GM23338 (cell line): ENCODE results near the gene CDH12. TPM values are rescaled to one million over a fixed set of nuclear protein-coding genes. Genes with fewer than 3 reads are reported as not detected.

Experiments
- ATAC-seq: fragments of 200-7000 bp; cut with Tn5 transposase; 3 replicates; pipeline ENCODE4 v1.9.1; 2020
- DNase-seq: peaks from one replicate; pipeline ENCODE4 v3.0.0-alpha.2; 2015; ENCODE audit warnings: low spot score
- H2AFZ ChIP-seq: fragments of 200-600 bp; sonication (generic); 2 replicates; pipeline ENCODE4 v1.8.0; 2016; ENCODE audit warnings: antibody characterized with exemption, mild to moderate bottlenecking, moderate library complexity
- H3F3A ChIP-seq: fragments of 200-600 bp; sonication (generic); replicated peaks from 2 replicates; pipeline ENCODE4 v1.8.0; 2017; ENCODE audit warnings: antibody characterized with exemption, mixed run types, low read depth
- H3K27ac ChIP-seq: fragments of 200-600 bp; sonication (generic); 2 replicates; pipeline ENCODE4 v1.6.1; 2016; ENCODE audit warnings: low read depth
- H3K27me3 ChIP-seq: fragments of 200-600 bp; sonication (generic); 2 replicates; pipeline ENCODE4 v1.8.0; 2016; ENCODE audit warnings: mild to moderate bottlenecking, mixed run types, moderate library complexity; ENCODE audit not compliant: insufficient read depth
- H3K36me3 ChIP-seq: fragments of 200-600 bp; sonication (generic); 2 replicates; pipeline ENCODE4 v1.8.0; 2016; ENCODE audit warnings: mild to moderate bottlenecking; ENCODE audit not compliant: insufficient read depth
- H3K4me1 ChIP-seq: fragments of 200-600 bp; sonication (generic); 2 replicates; pipeline ENCODE4 v1.8.0; 2016; ENCODE audit warnings: mild to moderate bottlenecking, moderate library complexity; ENCODE audit not compliant: insufficient read depth
- H3K4me2 ChIP-seq: fragments of 200-600 bp; sonication (generic); 2 replicates; pipeline ENCODE4 v1.7.1; 2017; ENCODE audit warnings: mixed run types
- H3K4me3 ChIP-seq: fragments of 200-600 bp; sonication (generic); 2 replicates; pipeline ENCODE4 v1.6.1; 2016; ENCODE audit warnings: mixed run types
- H3K79me2 ChIP-seq: fragments of 200-600 bp; sonication (generic); replicated peaks from 2 replicates; pipeline ENCODE4 v1.8.0; 2017; ENCODE audit warnings: mild to moderate bottlenecking; ENCODE audit not compliant: insufficient read depth
- H3K9me2 ChIP-seq: fragments of 200-600 bp; sonication (generic); 2 replicates; pipeline ENCODE4 v1.8.0; 2017; ENCODE audit not compliant: insufficient read depth
- H4K20me1 ChIP-seq: fragments of 200-600 bp; sonication (generic); replicated peaks from 2 replicates; pipeline ENCODE4 v1.8.0; 2017; ENCODE audit warnings: mild to moderate bottlenecking; ENCODE audit not compliant: insufficient read depth
- H3K27ac Mint-ChIP-seq: 2 replicates; pipeline ENCODE4 v1.8.0; 2020; ENCODE audit warnings: inconsistent platforms, mild to moderate bottlenecking, moderate library complexity, mixed read lengths
- H3K27me3 Mint-ChIP-seq: 3 replicates; pipeline ENCODE4 v1.8.0; 2022; ENCODE audit warnings: low read depth, mild to moderate bottlenecking, moderate library complexity, mixed read lengths, inconsistent platforms; ENCODE audit not compliant: insufficient read depth, poor library complexity
- H3K36me3 Mint-ChIP-seq: 3 replicates; pipeline ENCODE4 v1.8.0; 2021; ENCODE audit warnings: low read depth, mild to moderate bottlenecking, inconsistent platforms, moderate library complexity, mixed read lengths
- H3K4me1 Mint-ChIP-seq: 3 replicates; pipeline ENCODE4 v1.8.0; 2020; ENCODE audit warnings: mild to moderate bottlenecking, inconsistent platforms, mixed read lengths
- H3K4me3 Mint-ChIP-seq: 3 replicates; pipeline ENCODE4 v1.8.0; 2021; ENCODE audit warnings: moderate library complexity, mild to moderate bottlenecking, inconsistent platforms, mixed read lengths
- H3K9me3 Mint-ChIP-seq: 3 replicates; pipeline ENCODE4 v1.8.0; 2020; ENCODE audit warnings: moderate library complexity, mild to moderate bottlenecking, inconsistent platforms, mixed read lengths
- CREB1 ChIP-seq: fragments of 250-450 bp; sonication (Bioruptor Pico); IDR thresholded peaks from 2 replicates; pipeline ENCODE4 v1.5.0; 2020; ENCODE audit warnings: low read depth, mild to moderate bottlenecking, moderate library complexity
- CTCF ChIP-seq, 2 experiments: fragments of 200-600 bp in 1 of 2; sonication (generic) in 1 of 2; conservative IDR thresholded peaks; 2 replicates each; pipeline versions ENCODE4 v1.5.1 to v1.6.1; 2016 to 2017; ENCODE audit warnings: antibody characterized with exemption in 2 of 2, low read depth in 2 of 2, mild to moderate bottlenecking in 2 of 2, moderate library complexity in 1 of 2
- ETS1 ChIP-seq: IDR thresholded peaks from 2 replicates; pipeline ENCODE4 v1.6.1; 2016; ENCODE audit warnings: antibody characterized with exemption
- EZH2 ChIP-seq: fragments of 200-600 bp; sonication (generic); IDR thresholded peaks from one replicate; pipeline ENCODE4 v1.8.0; 2017; ENCODE audit warnings: antibody characterized with exemption, mild to moderate bottlenecking, low read depth; ENCODE audit not compliant: unreplicated experiment
- EZH2phosphoT487 ChIP-seq: fragments of 200-600 bp; sonication (generic); IDR thresholded peaks from one replicate; pipeline ENCODE4 v1.8.1; 2018; ENCODE audit warnings: antibody characterized with exemption; ENCODE audit not compliant: unreplicated experiment
- NANOG ChIP-seq: IDR thresholded peaks from 2 replicates; pipeline ENCODE4 v1.6.1; 2016; ENCODE audit warnings: antibody characterized with exemption, borderline replicate concordance
- POLR2AphosphoS5 ChIP-seq: IDR thresholded peaks from 2 replicates; pipeline ENCODE4 v1.6.1; 2016; ENCODE audit warnings: antibody characterized with exemption, low read depth
- REST ChIP-seq: IDR thresholded peaks from one replicate; pipeline ENCODE4 v1.6.1; 2018; ENCODE audit warnings: antibody characterized with exemption; ENCODE audit not compliant: unreplicated experiment
- STAT1 ChIP-seq: IDR thresholded peaks from one replicate; pipeline ENCODE4 v1.6.1; 2016; ENCODE audit warnings: antibody characterized with exemption; ENCODE audit not compliant: unreplicated experiment
- ZNF331 ChIP-seq: fragments of 250-450 bp; sonication (Bioruptor Pico); IDR thresholded peaks from 2 replicates; pipeline ENCODE4 v1.5.0; 2020; ENCODE audit warnings: low read depth, mild to moderate bottlenecking, moderate library complexity
- ZNF462 ChIP-seq: fragments of 250-450 bp; sonication (Bioruptor Pico); IDR thresholded peaks from 2 replicates; pipeline ENCODE4 v1.5.0; 2020; ENCODE audit warnings: mild to moderate bottlenecking, moderate library complexity
- polyA plus RNA-seq: library from polyadenylated mRNA; unstranded; fragments of >200 nt; fragmentation: Nextera tagmentation; extraction: Ambion mirVana; gene quantifications from 2 replicates; pipeline ENCODE4 v1.2.1, GENCODE V29; 2016
- total RNA-seq: library from RNA; depleted of rRNA; stranded (reverse); fragments of >200 nt; shearing (Covaris generic); gene quantifications from 2 replicates; pipeline ENCODE4 v1.2.3, GENCODE V29; 2014

The CDH12 gene
- total and polyA plus RNA-seq, 2 experiments from 2014 or later = not detected

GRCh38 chr5:22567983-22568382 lies 285.2 kb downstream of the CDH12 start:
- Histone ChIP-seq H3K27ac (no peak overlapping the region), H3K4me2 (no peak overlapping the region), H2AFZ (no peak overlapping the region), H3F3A (no peaks in the 10 kb centered on the region), H3K36me3 (no peaks in the 10 kb centered on the region), H3K4me1 (no peaks in the 10 kb centered on the region), H3K9me2 (no peaks in the 10 kb centered on the region), H3K27me3 (no peaks in the 10 kb centered on the region), H4K20me1 (no peaks in the 10 kb centered on the region), H3K4me3 (no peak overlapping the region), H3K79me2 (no peaks in the 10 kb centered on the region)
- no peaks in the 10 kb centered on the region; the same call in 2 of the 3 replicates for H3K9me3 Mint-ChIP-seq
- H3K27ac Mint-ChIP-seq = no peak overlapping the region
- no peak for DNase-seq
- TF ChIP-seq REST (no peak), CREB1 (CRISPR knock-in tag) (no peak), ZNF462 (CRISPR knock-in tag) (no peak), ZNF331 (CRISPR knock-in tag) (no peak), STAT1 (no peak), POLR2AphosphoS5 (no peak), NANOG (no peak), CTCF (conservative IDR thresholded peaks at IDR 0.05; ENCODE audit: low read depth in 2 of 2) (no peak), EZH2phosphoT487 (no peak), EZH2 (no peak), ETS1 (no peak)
- no peaks in the 10 kb centered on the region for H3K36me3 Mint-ChIP-seq
- ATAC-seq = no peak
- no peaks in the 10 kb centered on the region for H3K27me3 Mint-ChIP-seq
- no peaks in the 10 kb centered on the region for H3K4me1 Mint-ChIP-seq
- H3K4me3 Mint-ChIP-seq = no peak overlapping the region
